ENCODE measurements around the gene CEP72. TPM values are rescaled to one million over a fixed set of nuclear protein-coding genes. Genes with fewer than 3 reads are reported as not detected.

CEP72 gene
- total RNA-seq, 1 experiment from 2014 or later: 24.8 TPM

GRCh38 chr5:606061-606460 is 6.1 kb upstream of the CEP72 start:
- Histone ChIP-seq H2BK15ac (ENCODE audit: low read depth, low read length) (no peak overlapping the region), H3K79me1 (ENCODE audit: insufficient read depth, low read depth, low read length, poor library complexity, severe bottlenecking) (no peaks in the 10 kb centered on the region), H4K20me1 (ENCODE audit: control insufficient read depth, insufficient read depth, insufficient read length) (no peaks in the 10 kb centered on the region), H3K9ac (ENCODE audit: extremely low read depth, insufficient read length, low read length) (no peak overlapping the region), H3K18ac (ENCODE audit: insufficient read length, low read depth, low read length) (no peak overlapping the region), H2BK12ac (ENCODE audit: insufficient read length, low read depth, low read length) (no peak overlapping the region), H2AK5ac (ENCODE audit: insufficient read length, low read length) (no peak overlapping the region), H3K4ac (ENCODE audit: low read depth, low read length) (no peak overlapping the region), H3K14ac (ENCODE audit: insufficient read depth, low read length) (no peak overlapping the region), H2BK120ac (ENCODE audit: low read depth, low read length, poor library complexity, severe bottlenecking) (no peak overlapping the region), H4K91ac (ENCODE audit: insufficient read length, low read depth, low read length) (no peak overlapping the region), H3K56ac (ENCODE audit: insufficient read length, low read depth, low read length) (no peak overlapping the region), H3K27me3 (ENCODE audit: insufficient read depth, low read length) (0 out of 2 replicates have a peak, but pooled peaks cover 1% of the 10 kb centered on the region), H2AFZ (ENCODE audit: low read length) (no peak overlapping the region), H3K23ac (ENCODE audit: insufficient read length, low read depth, low read length) (no peak overlapping the region), H3K9me3 (ENCODE audit: control insufficient read depth, low read depth, low read length) (no peaks in the 10 kb centered on the region), H3K4me1 (ENCODE audit: insufficient read depth, low read length) (no peaks in the 10 kb centered on the region), H4K8ac (replicated peaks; ENCODE audit: insufficient read length, low read depth, low read length) (no peak overlapping the region), H4K5ac (ENCODE audit: insufficient read length, low read depth, low read length) (no peak overlapping the region), H3K23me2 (ENCODE audit: insufficient read length, low read depth, low read length, poor library complexity, severe bottlenecking) (no peaks in the 10 kb centered on the region), H3K79me2 (ENCODE audit: insufficient read depth, low read length) (no peaks in the 10 kb centered on the region), H2BK5ac (ENCODE audit: insufficient read length, low read length) (no peak overlapping the region), H3K27ac (ENCODE audit: insufficient read length, low read depth, low read length) (no peak overlapping the region), H2BK20ac (ENCODE audit: low read depth, low read length, poor library complexity, severe bottlenecking) (no peak overlapping the region), H3T11ph (ENCODE audit: low read length) (no peak overlapping the region), H3K4me2 (ENCODE audit: insufficient read depth, insufficient read length, low read length) (no peak overlapping the region)
- no peak for DNase-seq
- H3K27me3 Mint-ChIP-seq (ENCODE audit: low read depth): peaks cover 25% of the 10 kb centered on the region
- no peak for TF ChIP-seq CTCF (conservative IDR thresholded peaks at IDR 0.05)
- no peak overlapping the region for H3K4me3 Mint-ChIP-seq
- H3K9me3 Mint-ChIP-seq: no peaks in the 10 kb centered on the region
- WGBS (ENCODE audit: extremely low coverage, insufficient read length, low lambda C conversion rate): no CpG with 5 or more reads among the region's 8 CpGs
- peaks cover 0 to 1% of the 10 kb centered on the region in 2 experiments; a peak in 1 of 4 replicates for H3K4me1 Mint-ChIP-seq
- H3K36me3 Mint-ChIP-seq (ENCODE audit: insufficient read depth in 1 of 3, low read depth in 3 of 3): no peaks in the 10 kb centered on the region; a peak in 1 of 7 replicates
- H3K27ac Mint-ChIP-seq: no peak overlapping the region

Measured in H9 (cell line).